Measurements from ENCODE around the gene GSTM3. TPM values are rescaled to one million over a fixed set of nuclear protein-coding genes. Genes with fewer than 3 reads are reported as not detected.
"Not testable (repeated sequence)": the region's sequence is repeated elsewhere in the genome, so short reads cannot be mapped to it uniquely, and the experiment has no call there.

The GSTM3 gene
- total and polyA plus RNA-seq, 4 donors: 17.9 to 146 (median 66.1) TPM

- ATAC-seq (ENCODE audit: low FRiP score) (no peak), DNase-seq (peak in 1 of 2 donors; percentile 63)
- no peaks in the 10 kb centered on the region for H3K27me3 ChIP-seq (ENCODE audit: control insufficient read depth in 1 of 2, insufficient read depth in 2 of 2, low read length in 1 of 2)
- H3K4me1 ChIP-seq (ENCODE audit: control insufficient read depth in 1 of 2, insufficient read depth in 2 of 2, low read length in 2 of 2): no peaks in the 10 kb centered on the region
- no peaks in the 10 kb centered on the region for H3K36me3 ChIP-seq (ENCODE audit: control insufficient read depth in 1 of 2, insufficient read depth in 2 of 2, low read length in 1 of 2)
- no peak overlapping the region for H3K27ac ChIP-seq (ENCODE audit: low read depth in 1 of 2, low read length in 2 of 2)
- intact Hi-C loops (cut with DNase I): loop anchor here (2.0 kb wide), 2 partner anchors 131 to 225 kb away; no protein-coding TSS in a partner anchor
- 85 to 88% methylated on average over 10 of the region's 10 CpGs for WGBS, 2 donors
- H3K9me3 ChIP-seq (ENCODE audit: control insufficient read depth, low read length): no peaks in the 10 kb centered on the region
- H3K4me3 ChIP-seq (ENCODE audit: low read length in 2 of 2): no peak overlapping the region
Measured at GRCh38 chr1:109771712-109772657, 31.1 kb upstream of the GSTM3 start.

- H3K4me3 ChIP-seq (ENCODE audit: low read length in 2 of 2): no peak overlapping the region
- H3K9me3 ChIP-seq (ENCODE audit: control insufficient read depth, low read length): no peaks in the 10 kb centered on the region
- H3K27me3 ChIP-seq (ENCODE audit: control insufficient read depth in 1 of 2, insufficient read depth in 2 of 2, low read length in 1 of 2): no peaks in the 10 kb centered on the region
- ATAC-seq (ENCODE audit: low FRiP score): peak; percentile 10
- no peaks in the 10 kb centered on the region for H3K36me3 ChIP-seq (ENCODE audit: control insufficient read depth in 1 of 2, insufficient read depth in 2 of 2, low read length in 1 of 2)
- peak; percentile 51 to 70 for DNase-seq
- WGBS, 2 donors: 56 to 67% methylated on average over 11 of the region's 11 CpGs
- H3K4me1 ChIP-seq (ENCODE audit: control insufficient read depth in 1 of 2, insufficient read depth in 2 of 2, low read length in 2 of 2): no peaks in the 10 kb centered on the region
- no peak overlapping the region for H3K27ac ChIP-seq (ENCODE audit: low read depth in 1 of 2, low read length in 2 of 2)
- intact Hi-C loops (cut with DNase I): no loop called here
Measured at GRCh38 chr1:109770331-109771095, 29.7 kb upstream of the GSTM3 start.

- no peak overlapping the region for H3K4me3 ChIP-seq (ENCODE audit: low read length in 2 of 2)
- intact Hi-C loops (cut with DNase I): no loop called here
- DNase-seq (peak; percentile 32 to 45), ATAC-seq (ENCODE audit: low FRiP score) (no peak)
- no peak overlapping the region for H3K27ac ChIP-seq (ENCODE audit: low read depth in 1 of 2, low read length in 2 of 2)
- no peaks in the 10 kb centered on the region for H3K27me3 ChIP-seq (ENCODE audit: control insufficient read depth in 1 of 2, insufficient read depth in 2 of 2, low read length in 1 of 2)
- no peaks in the 10 kb centered on the region for H3K9me3 ChIP-seq (ENCODE audit: control insufficient read depth, low read length)
- 92 to 95% methylated on average over 11 of the region's 11 CpGs for WGBS, 2 donors
- no peaks in the 10 kb centered on the region for H3K4me1 ChIP-seq (ENCODE audit: control insufficient read depth in 1 of 2, insufficient read depth in 2 of 2, low read length in 2 of 2)
- H3K36me3 ChIP-seq (ENCODE audit: control insufficient read depth in 1 of 2, insufficient read depth in 2 of 2, low read length in 1 of 2): no peaks in the 10 kb centered on the region
Measured at GRCh38 chr1:109769330-109770078, 28.7 kb upstream of the GSTM3 start.

GRCh38 chr1:109768820-109769219 is 28.0 kb upstream of the GSTM3 start:
- WGBS, 2 donors: 46 to 48% methylated on average over 7 of the region's 7 CpGs
- intact Hi-C loops (cut with DNase I): no loop called here
- peak in 1 of 2 donors; percentile 57 for DNase-seq

GRCh38 chr1:109768335-109768650 is 27.5 kb upstream of the GSTM3 start:
- Histone ChIP-seq H3K4me1 (ENCODE audit: control insufficient read depth in 1 of 2, insufficient read depth in 2 of 2, low read length in 2 of 2) (no peaks in the 10 kb centered on the region), H3K9me3 (ENCODE audit: control insufficient read depth, low read length) (no peaks in the 10 kb centered on the region), H3K27ac (ENCODE audit: low read depth in 1 of 2, low read length in 2 of 2) (no peak overlapping the region), H3K36me3 (ENCODE audit: control insufficient read depth in 1 of 2, insufficient read depth in 2 of 2, low read length in 1 of 2) (no peaks in the 10 kb centered on the region), H3K27me3 (ENCODE audit: control insufficient read depth in 1 of 2, insufficient read depth in 2 of 2, low read length in 1 of 2) (no peaks in the 10 kb centered on the region), H3K4me3 (ENCODE audit: low read length in 2 of 2) (no peak overlapping the region)
- WGBS, 2 donors: 83 to 86% methylated on average over 2 of the region's 2 CpGs
- ATAC-seq (ENCODE audit: low FRiP score): no peak
- peak; percentile 27 to 33 for DNase-seq
- intact Hi-C loops (cut with DNase I): no loop called here

More at GRCh38 chr1:109768820-109769219, 28.0 kb upstream of the GSTM3 start:
- H3K4me1 ChIP-seq (ENCODE audit: control insufficient read depth in 1 of 2, insufficient read depth in 2 of 2, low read length in 2 of 2): no peaks in the 10 kb centered on the region
- H3K36me3 ChIP-seq (ENCODE audit: control insufficient read depth in 1 of 2, insufficient read depth in 2 of 2, low read length in 1 of 2): no peaks in the 10 kb centered on the region
- H3K4me3 ChIP-seq (ENCODE audit: low read length in 2 of 2): no peak overlapping the region
- no peaks in the 10 kb centered on the region for H3K27me3 ChIP-seq (ENCODE audit: control insufficient read depth in 1 of 2, insufficient read depth in 2 of 2, low read length in 1 of 2)
- no peak overlapping the region for H3K27ac ChIP-seq (ENCODE audit: low read depth in 1 of 2, low read length in 2 of 2)
- ATAC-seq (ENCODE audit: low FRiP score): no peak
- no peaks in the 10 kb centered on the region for H3K9me3 ChIP-seq (ENCODE audit: control insufficient read depth, low read length)

GRCh38 chr1:109767637-109768334 is 26.9 kb upstream of the GSTM3 start:
- H3K27ac ChIP-seq (ENCODE audit: low read depth in 1 of 2, low read length in 2 of 2): no peak overlapping the region
- DNase-seq (peak; percentile 32 to 57), ATAC-seq (ENCODE audit: low FRiP score) (no peak)
- no peaks in the 10 kb centered on the region for H3K36me3 ChIP-seq (ENCODE audit: control insufficient read depth in 1 of 2, insufficient read depth in 2 of 2, low read length in 1 of 2)
- H3K9me3 ChIP-seq (ENCODE audit: control insufficient read depth, low read length): no peaks in the 10 kb centered on the region
- 96 to 97% methylated on average over 10 of the region's 10 CpGs for WGBS, 2 donors
- intact Hi-C loops (cut with DNase I): no loop called here
- H3K4me3 ChIP-seq (ENCODE audit: low read length in 2 of 2): no peak overlapping the region
- H3K4me1 ChIP-seq (ENCODE audit: control insufficient read depth in 1 of 2, insufficient read depth in 2 of 2, low read length in 2 of 2): no peaks in the 10 kb centered on the region
- no peaks in the 10 kb centered on the region for H3K27me3 ChIP-seq (ENCODE audit: control insufficient read depth in 1 of 2, insufficient read depth in 2 of 2, low read length in 1 of 2)

- ATAC-seq (ENCODE audit: low FRiP score); H3K27me3 ChIP-seq (ENCODE audit: control insufficient read depth in 1 of 2, insufficient read depth in 2 of 2, low read length in 1 of 2); H3K27ac ChIP-seq (ENCODE audit: low read depth in 1 of 2, low read length in 2 of 2); H3K36me3 ChIP-seq (ENCODE audit: control insufficient read depth in 1 of 2, insufficient read depth in 2 of 2, low read length in 1 of 2); H3K4me3 ChIP-seq (ENCODE audit: low read length in 2 of 2); H3K9me3 ChIP-seq (ENCODE audit: control insufficient read depth, low read length); H3K4me1 ChIP-seq (ENCODE audit: control insufficient read depth in 1 of 2, insufficient read depth in 2 of 2, low read length in 2 of 2); intact Hi-C loops (cut with DNase I): not testable (repeated sequence)
- WGBS, 2 donors: 30 to 34% methylated on average over 17 of the region's 17 CpGs
- DNase-seq: peak in 1 of 2 donors; percentile 26
Measured at GRCh38 chr1:109766991-109767636, 26.3 kb upstream of the GSTM3 start.

Data from aorta (tissue), 5 donors.